ENCODE data around the gene SPAG9. TPM values are rescaled to one million over a fixed set of nuclear protein-coding genes. Genes with fewer than 3 reads are reported as not detected.

SPAG9 gene
- total RNA-seq, 1 experiment from 2014 or later = 77.6 TPM

DNA sequence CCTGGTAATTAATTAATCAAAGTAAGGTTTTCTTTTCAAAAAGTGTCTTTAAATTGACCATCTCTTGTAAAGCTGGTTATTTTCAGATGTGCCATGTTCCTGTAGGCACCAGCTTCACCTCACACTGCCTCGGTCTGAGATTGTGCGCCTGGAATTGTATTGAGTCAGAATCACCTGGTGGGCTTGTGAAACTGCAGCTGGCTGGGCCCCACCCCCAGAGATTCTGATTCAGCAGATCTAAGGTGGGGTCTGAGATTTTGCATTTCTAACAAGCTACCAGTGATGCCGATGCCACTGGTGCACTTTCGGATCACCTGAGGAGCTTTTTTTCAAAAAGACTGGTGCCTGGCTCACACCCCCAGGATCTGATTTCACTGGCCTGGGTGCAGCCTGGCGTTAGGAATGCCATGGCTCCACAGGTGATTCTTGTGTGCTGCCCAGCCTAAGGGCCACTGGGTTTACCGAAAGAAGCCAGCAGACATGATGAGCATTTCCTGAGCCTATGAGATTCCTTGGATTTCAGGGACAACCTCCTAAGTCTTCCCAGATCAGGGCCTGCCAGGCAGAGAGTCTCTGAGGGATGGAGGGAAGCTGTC lies 195.3 kb downstream of the SPAG9 start (continued):
- TF ChIP-seq, protein P1, sequence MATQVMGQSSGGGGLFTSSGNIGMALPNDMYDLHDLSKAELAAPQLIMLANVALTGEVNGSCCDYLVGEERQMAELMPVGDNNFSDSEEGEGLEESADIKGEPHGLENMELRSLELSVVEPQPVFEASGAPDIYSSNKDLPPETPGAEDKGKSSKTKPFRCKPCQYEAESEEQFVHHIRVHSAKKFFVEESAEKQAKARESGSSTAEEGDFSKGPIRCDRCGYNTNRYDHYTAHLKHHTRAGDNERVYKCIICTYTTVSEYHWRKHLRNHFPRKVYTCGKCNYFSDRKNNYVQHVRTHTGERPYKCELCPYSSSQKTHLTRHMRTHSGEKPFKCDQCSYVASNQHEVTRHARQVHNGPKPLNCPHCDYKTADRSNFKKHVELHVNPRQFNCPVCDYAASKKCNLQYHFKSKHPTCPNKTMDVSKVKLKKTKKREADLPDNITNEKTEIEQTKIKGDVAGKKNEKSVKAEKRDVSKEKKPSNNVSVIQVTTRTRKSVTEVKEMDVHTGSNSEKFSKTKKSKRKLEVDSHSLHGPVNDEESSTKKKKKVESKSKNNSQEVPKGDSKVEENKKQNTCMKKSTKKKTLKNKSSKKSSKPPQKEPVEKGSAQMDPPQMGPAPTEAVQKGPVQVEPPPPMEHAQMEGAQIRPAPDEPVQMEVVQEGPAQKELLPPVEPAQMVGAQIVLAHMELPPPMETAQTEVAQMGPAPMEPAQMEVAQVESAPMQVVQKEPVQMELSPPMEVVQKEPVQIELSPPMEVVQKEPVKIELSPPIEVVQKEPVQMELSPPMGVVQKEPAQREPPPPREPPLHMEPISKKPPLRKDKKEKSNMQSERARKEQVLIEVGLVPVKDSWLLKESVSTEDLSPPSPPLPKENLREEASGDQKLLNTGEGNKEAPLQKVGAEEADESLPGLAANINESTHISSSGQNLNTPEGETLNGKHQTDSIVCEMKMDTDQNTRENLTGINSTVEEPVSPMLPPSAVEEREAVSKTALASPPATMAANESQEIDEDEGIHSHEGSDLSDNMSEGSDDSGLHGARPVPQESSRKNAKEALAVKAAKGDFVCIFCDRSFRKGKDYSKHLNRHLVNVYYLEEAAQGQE (IDR thresholded peaks at IDR 0.05; ENCODE audit: low read depth) = no peak
- TF ChIP-seq, protein P2, sequence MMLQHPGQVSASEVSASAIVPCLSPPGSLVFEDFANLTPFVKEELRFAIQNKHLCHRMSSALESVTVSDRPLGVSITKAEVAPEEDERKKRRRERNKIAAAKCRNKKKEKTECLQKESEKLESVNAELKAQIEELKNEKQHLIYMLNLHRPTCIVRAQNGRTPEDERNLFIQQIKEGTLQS (IDR thresholded peaks at IDR 0.05) = no peak
- TF ChIP-seq POLR2A (IDR thresholded peaks at IDR 0.05; ENCODE audit: borderline replicate concordance, extremely low read depth, insufficient read depth, insufficient read length) (no peak), SRF (IDR thresholded peaks at IDR 0.05; ENCODE audit: low read depth) (no peak)

DNA sequence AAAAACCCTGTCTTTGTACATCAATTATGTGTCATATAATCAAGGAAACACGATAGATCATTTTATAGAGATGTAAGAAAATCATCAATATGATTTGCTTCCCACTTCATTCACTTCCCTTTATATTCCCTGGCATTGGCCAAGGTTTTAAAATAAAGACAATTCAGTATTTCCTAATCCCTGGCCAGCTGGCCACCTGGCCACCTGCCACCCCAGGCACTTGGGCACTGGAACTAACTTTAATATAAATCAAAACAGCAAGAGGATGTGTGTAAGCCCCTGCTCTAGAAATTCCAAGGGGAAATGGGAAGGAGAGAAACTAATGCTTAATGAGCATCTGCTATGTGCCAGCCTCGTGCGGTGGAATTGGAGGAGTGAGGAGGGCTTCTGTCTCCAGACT lies 195.9 kb downstream of the SPAG9 start:
- no peaks in the 10 kb centered on the region for H3K36me3 ChIP-seq (ENCODE audit: control insufficient read depth in 1 of 2, insufficient read depth in 2 of 2, low read length in 2 of 2)
- no peak for DNase-seq (ENCODE audit: low read depth, low spot score)
- no peak overlapping the region for H2AFZ ChIP-seq (ENCODE audit: low read depth, low read length, poor library complexity, severe bottlenecking)
- no peak overlapping the region for H3K4me3 ChIP-seq (replicated peaks in 1 of 2; ENCODE audit: low read depth in 1 of 2, low read length in 2 of 2)
- H3K4me1 ChIP-seq (ENCODE audit: control insufficient read depth in 1 of 2, insufficient read depth in 2 of 2, low read length in 2 of 2) = peaks cover 0 to 4% of the 10 kb centered on the region in 2 experiments; a peak in 1 of 4 replicates
- RAD21 ChIA-PET (ENCODE audit: low non-redundant PET in 1 of 2, low total read pairs in 2 of 2, uncharacterized antibody in 2 of 2, unreplicated experiment in 2 of 2) = no interaction called here
- no peak for ATAC-seq
- H3K9me3 ChIP-seq (ENCODE audit: control insufficient read depth in 1 of 2, insufficient read depth in 1 of 2, low read depth in 1 of 2, low read length in 2 of 2) = no peaks in the 10 kb centered on the region
- H3K79me2 ChIP-seq (ENCODE audit: insufficient read depth, low read length) = no peaks in the 10 kb centered on the region
- intact Hi-C loops (cut with micrococcal nuclease) = no loop called here
- no peak overlapping the region for H3K27ac ChIP-seq (ENCODE audit: low read depth, low read length)
- TF ChIP-seq SP1 (IDR thresholded peaks at IDR 0.05; ENCODE audit: low read depth) (no peak), SIN3A (IDR thresholded peaks at IDR 0.05; ENCODE audit: low read depth) (no peak), CEBPB (IDR thresholded peaks at IDR 0.05; ENCODE audit: low read depth) (no peak), JUND (IDR thresholded peaks at IDR 0.05) (no peak), SRF (IDR thresholded peaks at IDR 0.05; ENCODE audit: low read depth) (no peak)
- TF ChIP-seq, protein P1 (IDR thresholded peaks at IDR 0.05; ENCODE audit: low read depth) = no peak
- H4K20me1 ChIP-seq (ENCODE audit: insufficient read depth) = no peaks in the 10 kb centered on the region
- H3K27me3 ChIP-seq (ENCODE audit: insufficient read depth, low read length) = no peaks in the 10 kb centered on the region
- CTCF ChIA-PET = no interaction called here
- POLR2A ChIA-PET = no interaction called here
- no peak overlapping the region for H3K9ac ChIP-seq (ENCODE audit: low read length)
- no peaks in the 10 kb centered on the region for H3K9me2 ChIP-seq (ENCODE audit: insufficient read depth)
- H3K4me2 ChIP-seq (ENCODE audit: low read length) = no peak overlapping the region
- BruUV-seq (replicated peaks) = no TSS peak
